ENCODE results near the gene PTPRK.
"Not testable (repeated sequence)": the region's sequence is repeated elsewhere in the genome, so short reads cannot be mapped to it uniquely, and the experiment has no call there.

Gene PTPRK

GRCh38 chr6:128487055-128487454 is 33.3 kb downstream of the PTPRK start:
- no peak for DNase-seq

- DNase-seq = not testable (repeated sequence)
These were observed 33.8 kb downstream of the PTPRK start for GRCh38 chr6:128486580-128486979.

- DNase-seq = no peak
These were observed 36.8 kb downstream of the PTPRK start for GRCh38 chr6:128483472-128484135.

- DNase-seq = no peak
These were observed 37.8 kb downstream of the PTPRK start for GRCh38 chr6:128482642-128483041.

- DNase-seq = no peak
These were observed 40.4 kb downstream of the PTPRK start for GRCh38 chr6:128479991-128480390.

GRCh38 chr6:128479048-128479666 is 41.2 kb downstream of the PTPRK start:
- no peak for DNase-seq

- no peak for DNase-seq
These were observed 42.0 kb downstream of the PTPRK start for GRCh38 chr6:128478230-128479047.

GRCh38 chr6:128474933-128475332 is 45.5 kb downstream of the PTPRK start:
- DNase-seq = no peak

- DNase-seq = no peak
These were observed 45.9 kb downstream of the PTPRK start for GRCh38 chr6:128474481-128474880.

GRCh38 chr6:128471907-128472306 is 48.5 kb downstream of the PTPRK start:
- DNase-seq = no peak

GRCh38 chr6:128465368-128466343 is 54.7 kb downstream of the PTPRK start:
- DNase-seq = no peak

GRCh38 chr6:128464790-128465189 is 55.6 kb downstream of the PTPRK start:
- no peak for DNase-seq

GRCh38 chr6:128463942-128464341 is 56.5 kb downstream of the PTPRK start:
- no peak for DNase-seq

- no peak for DNase-seq
These were observed 58.9 kb downstream of the PTPRK start for GRCh38 chr6:128461501-128461900.

- no peak for DNase-seq
These were observed 63.7 kb downstream of the PTPRK start for GRCh38 chr6:128456510-128457230.

- no peak for DNase-seq
These were observed 64.4 kb downstream of the PTPRK start for GRCh38 chr6:128455959-128456358.

- no peak for DNase-seq
These were observed 67.7 kb downstream of the PTPRK start for GRCh38 chr6:128452713-128453112.

GRCh38 chr6:128446497-128446896 is 73.9 kb downstream of the PTPRK start:
- no peak for DNase-seq

GRCh38 chr6:128443553-128443952 is 76.8 kb downstream of the PTPRK start:
- no peak for DNase-seq

- DNase-seq = no peak
These were observed 80.8 kb downstream of the PTPRK start for GRCh38 chr6:128439627-128440026.

- DNase-seq = no peak
These were observed 82.0 kb downstream of the PTPRK start for GRCh38 chr6:128438393-128438792.

- no peak for DNase-seq
These were observed 82.7 kb downstream of the PTPRK start for GRCh38 chr6:128437685-128438084.

Data from hematopoietic multipotent progenitor cell treated with erythropoietin and hydrocortisone succinate and interleukin-3 and kit ligand, for 6 days (in vitro differentiated cells).